ENCODE results near the gene DYNLT3. TPM values are rescaled to one million over a fixed set of nuclear protein-coding genes. Genes with fewer than 3 reads are reported as not detected.

Gene DYNLT3
- total RNA-seq, 1 experiment from 2014 or later, result 19.3 TPM

GRCh38 chrX:37862851-37863250 is 15.5 kb upstream of the DYNLT3 start:
- peaks cover 4% of the 10 kb centered on the region for H3K4me1 Mint-ChIP-seq (ENCODE audit: insufficient read depth, unreplicated experiment)
- intact Hi-C loops (cut with micrococcal nuclease), result no loop called here
- POLR2A ChIA-PET, result no interaction called here
- no peaks in the 10 kb centered on the region for H3K36me3 Mint-ChIP-seq (ENCODE audit: insufficient read depth, unreplicated experiment)
- no peak overlapping the region for H3K27ac Mint-ChIP-seq (ENCODE audit: low read depth, unreplicated experiment)
- no peak overlapping the region for H3K4me3 Mint-ChIP-seq (ENCODE audit: unreplicated experiment)
- CTCF ChIA-PET, result no interaction called here
- DNase-seq (ENCODE audit: unreplicated experiment), result no peak
- H3K27me3 Mint-ChIP-seq (ENCODE audit: insufficient read depth, unreplicated experiment), result peaks cover 39% of the 10 kb centered on the region
- no TSS peak for BruUV-seq (replicated peaks)
- TF ChIP-seq CTCF (IDR thresholded peaks at IDR 0.05; ENCODE audit: unreplicated experiment), result no peak
- H3K9me3 Mint-ChIP-seq (ENCODE audit: unreplicated experiment), result no peaks in the 10 kb centered on the region

- no TSS peak for BruUV-seq (replicated peaks)
- no peaks in the 10 kb centered on the region for H3K4me1 Mint-ChIP-seq (ENCODE audit: insufficient read depth, unreplicated experiment)
- intact Hi-C loops (cut with micrococcal nuclease), result no loop called here
- H3K4me3 Mint-ChIP-seq (ENCODE audit: unreplicated experiment), result no peak overlapping the region
- no peak for TF ChIP-seq CTCF (IDR thresholded peaks at IDR 0.05; ENCODE audit: unreplicated experiment)
- peaks cover 42% of the 10 kb centered on the region for H3K27me3 Mint-ChIP-seq (ENCODE audit: insufficient read depth, unreplicated experiment)
- ChIA-PET POLR2A (no interaction called here), CTCF (no interaction called here)
- no peak for DNase-seq (ENCODE audit: unreplicated experiment)
- H3K9me3 Mint-ChIP-seq (ENCODE audit: unreplicated experiment), result no peaks in the 10 kb centered on the region
- H3K27ac Mint-ChIP-seq (ENCODE audit: low read depth, unreplicated experiment), result no peak overlapping the region
- no peaks in the 10 kb centered on the region for H3K36me3 Mint-ChIP-seq (ENCODE audit: insufficient read depth, unreplicated experiment)
Measured at GRCh38 chrX:37860721-37861120, 13.3 kb upstream of the DYNLT3 start.

GRCh38 chrX:37854748-37855147 is 7.4 kb upstream of the DYNLT3 start:
- POLR2A ChIA-PET, result no interaction called here
- no peak overlapping the region for H3K4me3 Mint-ChIP-seq (ENCODE audit: unreplicated experiment)
- peaks cover 54% of the 10 kb centered on the region for H3K27me3 Mint-ChIP-seq (ENCODE audit: insufficient read depth, unreplicated experiment)
- H3K27ac Mint-ChIP-seq (ENCODE audit: low read depth, unreplicated experiment), result no peak overlapping the region
- no TSS peak for BruUV-seq (replicated peaks)
- no peak for TF ChIP-seq CTCF (IDR thresholded peaks at IDR 0.05; ENCODE audit: unreplicated experiment)
- intact Hi-C loops (cut with micrococcal nuclease), result no loop called here
- H3K9me3 Mint-ChIP-seq (ENCODE audit: unreplicated experiment), result no peaks in the 10 kb centered on the region
- H3K36me3 Mint-ChIP-seq (ENCODE audit: insufficient read depth, unreplicated experiment), result no peaks in the 10 kb centered on the region
- H3K4me1 Mint-ChIP-seq (ENCODE audit: insufficient read depth, unreplicated experiment), result no peaks in the 10 kb centered on the region
- CTCF ChIA-PET, result interaction anchor here (0.6 kb wide), 1 partner anchor 106 kb away, joined by 7 read pairs; no protein-coding TSS in a partner anchor
- DNase-seq (ENCODE audit: unreplicated experiment), result no peak

- ChIA-PET POLR2A (no interaction called here), CTCF (interaction anchor here (0.9 kb wide), 1 partner anchor 29 kb away, joined by 3 read pairs; no protein-coding TSS in a partner anchor)
- Mint-ChIP-seq H3K27ac (ENCODE audit: low read depth, unreplicated experiment) (no peak overlapping the region), H3K9me3 (ENCODE audit: unreplicated experiment) (no peaks in the 10 kb centered on the region), H3K27me3 (ENCODE audit: insufficient read depth, unreplicated experiment) (peaks cover 54% of the 10 kb centered on the region), H3K4me1 (ENCODE audit: insufficient read depth, unreplicated experiment) (no peaks in the 10 kb centered on the region), H3K36me3 (ENCODE audit: insufficient read depth, unreplicated experiment) (no peaks in the 10 kb centered on the region), H3K4me3 (ENCODE audit: unreplicated experiment) (no peak overlapping the region)
- TF ChIP-seq CTCF (IDR thresholded peaks at IDR 0.05; ENCODE audit: unreplicated experiment), result no peak
- intact Hi-C loops (cut with micrococcal nuclease), result no loop called here
- DNase-seq (ENCODE audit: unreplicated experiment), result no peak
- no TSS peak for BruUV-seq (replicated peaks)
Measured at GRCh38 chrX:37854148-37854547, 6.8 kb upstream of the DYNLT3 start.

All from MCF 10A (cell line).